ENCODE results near the gene LHFPL3.
"Not testable (repeated sequence)": the region's sequence is repeated elsewhere in the genome, so short reads cannot be mapped to it uniquely, and the experiment has no call there.

The LHFPL3 gene

GRCh38 chr7:104584620-104585019 lies 256.2 kb downstream of the LHFPL3 start:
- POLR2A ChIA-PET, result no interaction called here
- CTCF ChIA-PET, result no interaction called here
- DNase-seq (ENCODE audit: extremely low spot score), result no peak
- TF ChIP-seq TARDBP (IDR thresholded peaks at IDR 0.05) (no peak), BHLHE40 (IDR thresholded peaks at IDR 0.05; ENCODE audit: borderline replicate concordance) (no peak)

- DNase-seq (ENCODE audit: extremely low spot score); POLR2A ChIA-PET: not testable (repeated sequence)
Measured at GRCh38 chr7:104595591-104595990, 267.2 kb downstream of the LHFPL3 start.

GRCh38 chr7:104603957-104604356 lies 275.6 kb downstream of the LHFPL3 start:
- ChIA-PET POLR2A (no interaction called here), CTCF (no interaction called here)
- no peak for DNase-seq (ENCODE audit: extremely low spot score)
- no peak for TF ChIP-seq HDGF (IDR thresholded peaks at IDR 0.05; ENCODE audit: borderline replicate concordance)
- TF ChIP-seq L3MBTL2 (conservative IDR thresholded peaks at IDR 0.05), result no peak
- no peak for TF ChIP-seq LEF1 (IDR thresholded peaks at IDR 0.05; ENCODE audit: borderline replicate concordance)
- TF ChIP-seq ARNT (IDR thresholded peaks at IDR 0.05), result no peak
- TF ChIP-seq CTBP1 (IDR thresholded peaks at IDR 0.05; ENCODE audit: borderline replicate concordance), result no peak

More at GRCh38 chr7:104595591-104595990, 267.2 kb downstream of the LHFPL3 start:
- CTCF ChIA-PET, result not testable (repeated sequence)

GRCh38 chr7:104604706-104605105 lies 276.3 kb downstream of the LHFPL3 start:
- TF ChIP-seq FOXK2 (IDR thresholded peaks at IDR 0.05), result no peak
- no peak for TF ChIP-seq LEF1 (IDR thresholded peaks at IDR 0.05; ENCODE audit: borderline replicate concordance)
- no peak for TF ChIP-seq ARNT (IDR thresholded peaks at IDR 0.05)
- TF ChIP-seq FOXM1 (IDR thresholded peaks at IDR 0.05; ENCODE audit: borderline replicate concordance), result no peak
- no peak for TF ChIP-seq CTBP1 (IDR thresholded peaks at IDR 0.05; ENCODE audit: borderline replicate concordance)
- no peak for TF ChIP-seq SP1 (IDR thresholded peaks at IDR 0.05)
- TF ChIP-seq BHLHE40 (IDR thresholded peaks at IDR 0.05; ENCODE audit: borderline replicate concordance), result no peak
- TF ChIP-seq L3MBTL2 (conservative IDR thresholded peaks at IDR 0.05), result no peak
- no peak for TF ChIP-seq SUZ12 (IDR thresholded peaks at IDR 0.05)
- TF ChIP-seq HDGF (IDR thresholded peaks at IDR 0.05; ENCODE audit: borderline replicate concordance), result no peak
- TF ChIP-seq TARDBP (IDR thresholded peaks at IDR 0.05), result no peak
- TF ChIP-seq PKNOX1 (IDR thresholded peaks at IDR 0.05), result no peak
- TF ChIP-seq FOXA1 (IDR thresholded peaks at IDR 0.05), result no peak
- no peak for TF ChIP-seq NFRKB (IDR thresholded peaks at IDR 0.05)
- no peak for TF ChIP-seq ZNF384 (IDR thresholded peaks at IDR 0.05)
- no peak for TF ChIP-seq ELF4 (IDR thresholded peaks at IDR 0.05)
- no peak for DNase-seq (ENCODE audit: extremely low spot score)
- CTCF ChIA-PET, result no interaction called here
- POLR2A ChIA-PET, result no interaction called here

- CTCF ChIA-PET, result no interaction called here
- TF ChIP-seq FOXK2 (IDR thresholded peaks at IDR 0.05) (no peak), BHLHE40 (IDR thresholded peaks at IDR 0.05; ENCODE audit: borderline replicate concordance) (no peak), NFRKB (IDR thresholded peaks at IDR 0.05) (no peak), ELF4 (IDR thresholded peaks at IDR 0.05) (no peak), FOXA1 (IDR thresholded peaks at IDR 0.05) (no peak), TARDBP (IDR thresholded peaks at IDR 0.05) (no peak), SUZ12 (IDR thresholded peaks at IDR 0.05) (no peak), L3MBTL2 (conservative IDR thresholded peaks at IDR 0.05) (no peak), PKNOX1 (IDR thresholded peaks at IDR 0.05) (no peak), HDGF (IDR thresholded peaks at IDR 0.05; ENCODE audit: borderline replicate concordance) (no peak), CTBP1 (IDR thresholded peaks at IDR 0.05; ENCODE audit: borderline replicate concordance) (no peak), ZNF384 (IDR thresholded peaks at IDR 0.05) (no peak), LEF1 (IDR thresholded peaks at IDR 0.05; ENCODE audit: borderline replicate concordance) (no peak), ARNT (IDR thresholded peaks at IDR 0.05) (no peak), SP1 (IDR thresholded peaks at IDR 0.05) (no peak), FOXM1 (IDR thresholded peaks at IDR 0.05; ENCODE audit: borderline replicate concordance) (no peak)
- no peak for DNase-seq (ENCODE audit: extremely low spot score)
- POLR2A ChIA-PET, result no interaction called here
Measured at GRCh38 chr7:104621321-104621720, 292.9 kb downstream of the LHFPL3 start.

GRCh38 chr7:104625956-104626355 lies 297.6 kb downstream of the LHFPL3 start:
- DNase-seq (ENCODE audit: extremely low spot score), result no peak
- POLR2A ChIA-PET, result no interaction called here
- TF ChIP-seq LEF1 (IDR thresholded peaks at IDR 0.05; ENCODE audit: borderline replicate concordance), result no peak
- TF ChIP-seq TARDBP (IDR thresholded peaks at IDR 0.05), result no peak
- no peak for TF ChIP-seq PKNOX1 (IDR thresholded peaks at IDR 0.05)
- TF ChIP-seq SP1 (IDR thresholded peaks at IDR 0.05), result no peak
- no peak for TF ChIP-seq ZNF384 (IDR thresholded peaks at IDR 0.05)
- no peak for TF ChIP-seq FOXK2 (IDR thresholded peaks at IDR 0.05)
- no peak for TF ChIP-seq FOXA1 (IDR thresholded peaks at IDR 0.05)
- no peak for TF ChIP-seq BHLHE40 (IDR thresholded peaks at IDR 0.05; ENCODE audit: borderline replicate concordance)
- TF ChIP-seq ELF4 (IDR thresholded peaks at IDR 0.05), result no peak
- TF ChIP-seq FOXM1 (IDR thresholded peaks at IDR 0.05; ENCODE audit: borderline replicate concordance), result no peak
- TF ChIP-seq L3MBTL2 (conservative IDR thresholded peaks at IDR 0.05), result no peak
- no peak for TF ChIP-seq CTBP1 (IDR thresholded peaks at IDR 0.05; ENCODE audit: borderline replicate concordance)
- no peak for TF ChIP-seq ARNT (IDR thresholded peaks at IDR 0.05)
- no peak for TF ChIP-seq NFRKB (IDR thresholded peaks at IDR 0.05)
- TF ChIP-seq SUZ12 (IDR thresholded peaks at IDR 0.05), result no peak
- CTCF ChIA-PET, result no interaction called here

- POLR2A ChIA-PET, result no interaction called here
- CTCF ChIA-PET, result no interaction called here
- no peak for TF ChIP-seq LEF1 (IDR thresholded peaks at IDR 0.05; ENCODE audit: borderline replicate concordance)
- TF ChIP-seq ZNF384 (IDR thresholded peaks at IDR 0.05), result no peak
- TF ChIP-seq FOXA1 (IDR thresholded peaks at IDR 0.05), result no peak
- no peak for TF ChIP-seq FOXK2 (IDR thresholded peaks at IDR 0.05)
- no peak for TF ChIP-seq ARNT (IDR thresholded peaks at IDR 0.05)
- TF ChIP-seq L3MBTL2 (conservative IDR thresholded peaks at IDR 0.05), result no peak
- TF ChIP-seq FOXM1 (IDR thresholded peaks at IDR 0.05; ENCODE audit: borderline replicate concordance), result no peak
- no peak for TF ChIP-seq PKNOX1 (IDR thresholded peaks at IDR 0.05)
- TF ChIP-seq HDGF (IDR thresholded peaks at IDR 0.05; ENCODE audit: borderline replicate concordance), result no peak
- TF ChIP-seq ELF4 (IDR thresholded peaks at IDR 0.05), result no peak
- DNase-seq (ENCODE audit: extremely low spot score), result peak; percentile 12
Measured at GRCh38 chr7:104627516-104627915, 299.1 kb downstream of the LHFPL3 start.

All from HEK293T (cell line).